Right cardiac atrium (tissue), 5 donors: Measurements from ENCODE around the gene NME7. TPM values are rescaled to one million over a fixed set of nuclear protein-coding genes. Genes with fewer than 3 reads are reported as not detected.

Source experiments
- ATAC-seq, 2 donors: fragments of 200-7000 bp; cut with Tn5 transposase; one replicate each; pipeline versions ENCODE4 v1.8.0 to v1.9.1; 2020; ENCODE audit warnings: moderate library complexity in 2 of 2, mild to moderate bottlenecking in 1 of 2
- DNase-seq, 3 donors: peaks; one replicate each; pipeline ENCODE4 v3.0.0-alpha.2; 2020
- H3K27ac ChIP-seq: one replicate; pipeline ENCODE4 v1.5.1; 2013; ENCODE audit warnings: mild to moderate bottlenecking, low read length, control low read depth, moderate library complexity
- H3K27me3 ChIP-seq: one replicate; pipeline ENCODE4 v1.6.1; 2013; ENCODE audit not compliant: control insufficient read depth, insufficient read depth
- H3K4me1 ChIP-seq: one replicate; pipeline ENCODE4 v1.6.1; 2013; ENCODE audit warnings: low read length; ENCODE audit not compliant: control insufficient read depth, insufficient read depth
- H3K4me3 ChIP-seq: one replicate; pipeline ENCODE4 v1.5.1; 2013; ENCODE audit warnings: low read length, control low read depth
- H3K9me3 ChIP-seq: one replicate; pipeline ENCODE4 v1.6.1; 2013; ENCODE audit warnings: low read length; ENCODE audit not compliant: control insufficient read depth
- WGBS: extraction: QIAGEN DNeasy Blood & Tissue Kit; methylation state at CpG from one replicate; pipeline ENCODE4 v1.1.7; 2013; 5-methylcytosine and 5-hydroxymethylcytosine counted together
- intact Hi-C, 4 donors: fragments of 100-400 bp; cut with DNase I; formaldehyde crosslinking; loops; one replicate each; pipeline versions ENCODE4 v1.11.0 to v1.14.0; 2022 to 2023
- polyA plus RNA-seq: library from polyadenylated mRNA; stranded (reverse); fragments of 200-250 nt; gene quantifications from one replicate; pipeline ENCODE4 v1.2.3, GENCODE V29; 2013
- total RNA-seq, 4 donors: library from RNA; stranded (reverse); fragmentation: NEBNext Ultra II Directional; extraction: Animal tissue kit (Norgen Biotek cat#: 25700); gene quantifications; one replicate each; pipeline ENCODE4 v1.2.1, GENCODE V29; 2021
- donor health status: healthy with polysubstance abuse.
- donor health status: DM: no; HTN: yes; CAD: no.
- donor health status: DM: no; HTN: no; CAD: no.
- donor health status: DM: no; HTN: yes; CAD: no; lungs with severe emphysema.
- donor health status: DM: yes; HTN: yes; CAD: no.

NME7 gene
- total and polyA plus RNA-seq, 5 donors = 8.7 to 15.1 (median 9.3) TPM

DNA sequence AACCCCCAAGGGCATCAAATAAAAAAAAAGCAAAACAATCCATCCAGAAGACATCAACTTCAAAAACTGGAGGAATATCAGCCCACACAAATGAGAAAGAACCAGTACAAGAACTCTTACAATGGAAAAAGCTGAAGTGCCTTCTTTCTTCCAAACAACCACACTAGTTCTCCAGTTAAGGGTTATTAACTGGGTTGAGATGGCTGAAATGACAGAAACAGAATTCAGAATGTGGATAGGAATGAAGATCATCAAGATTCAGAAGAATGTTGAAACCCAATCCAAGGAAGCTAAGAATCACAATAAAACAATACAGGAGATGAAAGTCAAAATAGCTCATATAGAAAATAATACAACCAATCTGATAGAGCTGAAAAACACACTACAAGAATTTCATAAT lies 104.5 kb downstream of the NME7 start:
- Histone ChIP-seq H3K9me3 (no peaks in the 10 kb centered on the region), H3K4me3 (no peak overlapping the region), H3K4me1 (no peaks in the 10 kb centered on the region), H3K27ac (no peak overlapping the region), H3K27me3 (no peaks in the 10 kb centered on the region)
- no peak for ATAC-seq
- intact Hi-C loops = no loop called here
- no peak for DNase-seq

- 95% methylated on average over 2 of the region's 2 CpGs for WGBS
- no peak for ATAC-seq
Measured at GRCh38 chr1:169261884-169262283, 105.7 kb downstream of the NME7 start.

GRCh38 chr1:169260478-169261151 lies 107.0 kb downstream of the NME7 start:
- no peak for DNase-seq
- intact Hi-C loops = no loop called here
- 84% methylated on average over 2 of the region's 2 CpGs for WGBS
- no peaks in the 10 kb centered on the region for H3K4me1 ChIP-seq
- peak in 1 of 2 donors; percentile 38 for ATAC-seq
- no peak overlapping the region for H3K27ac ChIP-seq
- no peaks in the 10 kb centered on the region for H3K9me3 ChIP-seq
- H3K27me3 ChIP-seq = no peaks in the 10 kb centered on the region
- H3K4me3 ChIP-seq = no peak overlapping the region

More at GRCh38 chr1:169261884-169262283, 105.7 kb downstream of the NME7 start:
- no peaks in the 10 kb centered on the region for H3K4me1 ChIP-seq
- no peak overlapping the region for H3K27ac ChIP-seq
- intact Hi-C loops = no loop called here
- no peaks in the 10 kb centered on the region for H3K9me3 ChIP-seq
- no peak overlapping the region for H3K4me3 ChIP-seq
- no peaks in the 10 kb centered on the region for H3K27me3 ChIP-seq
- no peak for DNase-seq

GRCh38 chr1:169259816-169260215 lies 107.8 kb downstream of the NME7 start:
- no peak overlapping the region for H3K27ac ChIP-seq
- intact Hi-C loops = no loop called here
- DNase-seq (no peak), ATAC-seq (no peak)
- H3K4me1 ChIP-seq = no peaks in the 10 kb centered on the region
- H3K9me3 ChIP-seq = no peaks in the 10 kb centered on the region
- no peaks in the 10 kb centered on the region for H3K27me3 ChIP-seq
- WGBS = 78% methylated on average over 2 of the region's 2 CpGs
- H3K4me3 ChIP-seq = no peak overlapping the region

- DNase-seq (no peak), ATAC-seq (no peak)
- Histone ChIP-seq H3K4me3 (no peak overlapping the region), H3K4me1 (no peaks in the 10 kb centered on the region), H3K9me3 (no peaks in the 10 kb centered on the region), H3K27ac (no peak overlapping the region), H3K27me3 (no peaks in the 10 kb centered on the region)
- 90% methylated on average over 3 of the region's 3 CpGs for WGBS
- intact Hi-C loops = no loop called here
Measured at GRCh38 chr1:169250795-169251194, 116.8 kb downstream of the NME7 start.

GRCh38 chr1:169250022-169250421 lies 117.6 kb downstream of the NME7 start:
- Histone ChIP-seq H3K27ac (no peak overlapping the region), H3K4me3 (no peak overlapping the region), H3K27me3 (no peaks in the 10 kb centered on the region), H3K4me1 (no peaks in the 10 kb centered on the region), H3K9me3 (no peaks in the 10 kb centered on the region)
- intact Hi-C loops = no loop called here
- DNase-seq (no peak), ATAC-seq (no peak)
- 38% methylated on average over 2 of the region's 2 CpGs for WGBS

DNA sequence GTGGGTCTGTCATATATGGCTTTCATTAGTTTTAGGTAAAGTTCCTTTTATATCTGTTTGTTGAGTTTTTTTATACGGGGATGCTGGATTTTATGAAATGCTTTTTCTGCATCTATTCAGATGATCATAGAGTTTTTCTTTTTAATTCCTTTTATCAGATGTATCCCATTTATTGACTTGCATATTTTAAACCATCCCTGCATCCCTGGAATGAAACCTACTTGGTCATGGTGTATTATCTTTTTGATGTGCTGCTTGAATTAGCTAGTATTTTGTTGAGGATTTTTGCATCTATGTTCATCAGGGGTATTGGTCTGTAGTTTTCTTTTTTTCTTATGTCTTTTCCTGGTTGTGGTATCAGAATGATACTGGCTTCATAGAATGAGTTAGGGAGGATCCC lies 118.0 kb downstream of the NME7 start:
- Histone ChIP-seq H3K27ac (no peak overlapping the region), H3K9me3 (no peaks in the 10 kb centered on the region), H3K4me3 (no peak overlapping the region), H3K4me1 (no peaks in the 10 kb centered on the region), H3K27me3 (no peaks in the 10 kb centered on the region)
- intact Hi-C loops = no loop called here
- WGBS = 97% methylated on average over 1 of the region's 1 CpG
- DNase-seq = no peak
- no peak for ATAC-seq

DNA sequence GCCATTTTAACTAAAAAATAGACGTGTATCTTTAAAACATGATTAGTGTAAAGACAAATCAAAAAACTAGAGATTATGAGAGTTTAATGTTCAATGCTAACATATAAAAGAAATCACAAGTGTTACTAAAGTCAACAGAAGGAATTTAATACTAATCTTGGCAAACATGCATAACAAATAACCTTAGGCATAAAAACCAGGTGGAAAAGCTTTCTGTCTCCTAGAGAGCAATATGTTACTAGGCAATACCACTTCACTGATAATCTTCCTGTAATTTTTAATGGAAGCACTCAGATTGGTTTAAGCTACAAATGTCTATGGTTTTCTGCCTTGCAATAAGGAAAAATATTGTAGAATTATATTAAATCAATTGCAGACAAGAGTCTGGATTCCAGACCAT lies 121.9 kb downstream of the NME7 start:
- peaks cover 2% of the 10 kb centered on the region for H3K4me1 ChIP-seq
- WGBS = 69% methylated on average over 1 of the region's 1 CpG
- no peak for ATAC-seq
- H3K4me3 ChIP-seq = no peak overlapping the region
- H3K9me3 ChIP-seq = no peaks in the 10 kb centered on the region
- DNase-seq = no peak
- no peak overlapping the region for H3K27ac ChIP-seq
- H3K27me3 ChIP-seq = no peaks in the 10 kb centered on the region
- intact Hi-C loops = no loop called here

GRCh38 chr1:169240449-169241232 lies 127.0 kb downstream of the NME7 start:
- no peak for ATAC-seq

DNA sequence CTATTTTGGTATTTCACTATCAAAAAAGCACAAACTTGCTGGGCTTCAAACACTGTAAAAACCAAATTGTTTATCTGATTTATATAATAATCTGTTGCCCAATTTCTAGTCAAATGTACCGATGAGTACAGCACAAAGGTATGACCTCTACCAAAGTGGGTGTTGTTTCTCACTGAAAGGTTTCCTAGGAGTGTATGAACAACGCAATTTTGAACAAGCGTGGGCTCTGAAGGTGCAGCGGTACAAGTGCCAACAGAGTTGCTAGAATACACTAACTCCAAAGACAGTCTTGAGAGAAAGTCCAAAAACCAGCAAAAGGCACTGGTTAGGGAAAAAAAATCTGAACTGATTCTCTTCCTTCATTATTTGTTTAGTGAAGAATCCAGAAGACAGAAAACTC lies 130.7 kb downstream of the NME7 start:
- no peak for DNase-seq
- no peak for ATAC-seq

More at GRCh38 chr1:169240449-169241232, 127.0 kb downstream of the NME7 start:
- DNase-seq = no peak
- WGBS = 22% methylated on average over 3 of the region's 3 CpGs
- no peak overlapping the region for H3K27ac ChIP-seq
- no peak overlapping the region for H3K4me3 ChIP-seq
- intact Hi-C loops = no loop called here
- no peaks in the 10 kb centered on the region for H3K9me3 ChIP-seq
- no peaks in the 10 kb centered on the region for H3K27me3 ChIP-seq
- H3K4me1 ChIP-seq = peaks cover 2% of the 10 kb centered on the region

DNA sequence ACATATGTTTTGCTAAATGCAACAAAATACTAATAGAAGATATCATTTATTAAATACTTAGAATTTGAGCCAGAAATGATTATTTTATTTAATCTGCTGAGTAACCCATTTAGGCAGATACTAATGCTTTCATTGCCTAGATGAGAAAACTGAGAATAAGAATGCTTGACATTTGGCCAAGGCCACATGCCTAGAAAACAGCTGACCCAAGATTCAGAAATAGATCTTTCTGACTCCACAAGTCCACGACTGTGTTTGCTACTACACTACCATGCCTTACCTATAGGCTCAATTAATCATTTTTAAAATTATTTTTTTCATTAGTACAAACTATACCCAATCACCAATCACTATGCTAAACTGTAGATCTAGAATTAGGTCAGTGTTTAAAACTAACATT lies 131.5 kb downstream of the NME7 start:
- ATAC-seq (no peak), DNase-seq (no peak)
- intact Hi-C loops = no loop called here
- 14% methylated on average over 1 of the region's 1 CpG for WGBS
- Histone ChIP-seq H3K27me3 (no peaks in the 10 kb centered on the region), H3K4me3 (no peak overlapping the region), H3K27ac (no peak overlapping the region), H3K4me1 (peaks cover under 1% of the 10 kb centered on the region), H3K9me3 (no peaks in the 10 kb centered on the region)

More for the DNA sequence above, 130.7 kb downstream of the NME7 start:
- Histone ChIP-seq H3K9me3 (no peaks in the 10 kb centered on the region), H3K4me3 (no peak overlapping the region), H3K4me1 (peaks cover 2% of the 10 kb centered on the region), H3K27ac (no peak overlapping the region), H3K27me3 (no peaks in the 10 kb centered on the region)
- intact Hi-C loops = no loop called here
- WGBS = 95% methylated on average over 4 of the region's 4 CpGs
